Activated CD4-positive, alpha-beta T cell treated with anti-CD3 and anti-CD28 coated beads for 1 hour (primary cell): Measurements from ENCODE around the gene INF2.
"Not testable (repeated sequence)": the region's sequence is repeated elsewhere in the genome, so short reads cannot be mapped to it uniquely, and the experiment has no call there.

Experiments used
- DNase-seq: peaks from one replicate; pipeline ENCODE4 v3.0.0-alpha.2; 2020

The INF2 gene

GRCh38 chr14:104724407-104724980 is 35.1 kb downstream of the INF2 start:
- no peak for DNase-seq

GRCh38 chr14:104724981-104725771 is 35.8 kb downstream of the INF2 start:
- no peak for DNase-seq

DNA sequence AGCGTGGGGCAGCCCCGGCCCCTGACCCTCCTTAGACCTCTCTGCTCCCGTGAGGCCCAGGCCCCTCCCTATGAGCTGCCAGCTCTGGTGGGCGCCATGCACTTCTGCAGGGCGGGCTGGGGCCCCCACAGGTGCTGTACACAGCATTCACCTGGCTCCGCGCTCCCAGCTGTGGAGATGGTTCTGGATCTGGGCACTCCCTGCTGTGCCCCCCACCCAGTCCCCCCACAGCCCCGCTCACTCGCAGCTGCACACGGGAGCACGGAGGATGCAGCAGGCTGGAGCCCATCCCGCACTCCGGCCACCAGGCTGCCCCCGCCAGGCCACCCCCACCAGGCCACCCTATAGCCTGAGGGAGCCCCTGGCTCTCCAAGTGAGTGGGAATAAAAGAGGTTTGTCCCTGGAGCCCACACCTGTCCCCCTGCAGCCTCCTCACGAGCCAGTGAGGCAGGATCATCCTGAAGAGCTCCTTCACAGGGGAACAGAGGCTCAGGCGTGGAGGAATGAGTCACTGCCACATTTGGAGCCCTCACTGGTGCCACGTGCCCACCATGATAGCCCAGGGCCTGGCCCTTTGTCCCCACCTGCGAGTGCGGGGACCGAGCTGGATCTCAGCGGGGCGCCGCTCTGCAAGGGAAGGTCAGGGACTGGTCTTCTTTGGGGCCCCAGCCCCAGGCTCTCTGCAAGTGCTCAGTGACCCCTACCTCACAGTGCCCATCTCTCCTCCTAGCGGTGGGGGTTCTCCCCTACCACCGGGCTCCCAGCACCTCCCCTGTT is 36.5 kb downstream of the INF2 start:
- DNase-seq = no peak

DNA sequence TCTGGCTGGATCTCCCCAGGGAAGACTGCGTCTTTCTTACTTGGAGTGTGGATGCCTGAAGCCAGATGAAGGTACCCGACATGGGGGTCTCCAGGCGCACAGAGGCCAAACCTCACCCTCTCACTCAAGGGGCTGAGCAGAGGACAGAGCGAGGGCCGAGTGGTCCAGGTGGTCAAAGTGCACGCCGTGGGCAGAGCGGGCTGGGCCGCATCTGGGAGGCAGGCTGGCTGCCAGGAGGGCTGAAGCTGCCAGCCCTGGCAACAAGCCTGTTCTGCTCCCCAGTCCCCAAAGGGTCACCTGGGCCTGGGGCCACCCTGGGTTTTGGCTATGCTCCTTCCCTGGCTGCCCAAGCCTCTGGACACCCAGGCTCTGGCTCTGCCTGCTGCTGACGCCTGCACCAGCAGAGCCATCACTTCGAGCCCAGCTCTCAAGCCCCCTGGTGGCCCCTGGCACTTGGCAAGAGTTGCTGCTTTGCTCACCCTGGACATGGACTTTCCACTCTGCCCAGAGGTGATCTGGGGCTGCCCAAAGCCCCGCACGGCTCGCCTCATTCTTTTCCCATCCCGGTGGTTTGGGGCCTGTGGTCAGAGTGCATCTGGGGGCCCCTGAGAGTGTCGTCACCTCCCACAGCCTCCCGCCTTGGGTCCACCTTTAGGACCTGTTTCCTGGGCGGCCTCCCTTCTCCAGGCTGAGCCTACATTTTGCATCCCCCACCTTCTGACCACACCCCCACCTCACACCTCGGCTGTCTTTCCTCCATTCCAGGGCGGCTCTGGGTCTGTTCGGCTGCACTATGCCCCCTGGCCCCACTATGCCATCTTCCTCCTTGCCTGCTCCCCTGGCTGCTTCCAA is 37.4 kb downstream of the INF2 start:
- no peak for DNase-seq

DNA sequence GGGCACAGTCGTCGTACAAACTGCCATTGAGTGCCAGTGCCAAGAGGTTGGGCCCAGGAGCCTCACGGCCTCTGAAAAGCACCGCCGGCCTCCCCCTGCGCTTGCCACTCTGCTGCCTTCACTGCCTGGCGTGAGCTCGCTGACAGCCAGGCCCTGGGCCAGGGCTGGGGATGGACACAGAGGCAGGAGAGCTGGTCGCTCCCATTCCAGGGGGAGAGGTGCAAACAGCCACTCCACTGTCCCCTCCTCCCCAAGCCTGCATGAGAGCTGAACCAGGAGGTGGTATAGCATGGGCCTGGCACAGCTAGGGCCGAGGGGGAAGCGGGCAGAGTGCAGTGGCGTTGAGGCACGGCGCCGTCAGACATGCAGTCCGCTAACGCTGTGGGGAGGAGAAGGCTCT is 39.2 kb downstream of the INF2 start:
- no peak for DNase-seq

GRCh38 chr14:104729176-104729834 is 39.9 kb downstream of the INF2 start:
- not testable (repeated sequence) for DNase-seq

DNA sequence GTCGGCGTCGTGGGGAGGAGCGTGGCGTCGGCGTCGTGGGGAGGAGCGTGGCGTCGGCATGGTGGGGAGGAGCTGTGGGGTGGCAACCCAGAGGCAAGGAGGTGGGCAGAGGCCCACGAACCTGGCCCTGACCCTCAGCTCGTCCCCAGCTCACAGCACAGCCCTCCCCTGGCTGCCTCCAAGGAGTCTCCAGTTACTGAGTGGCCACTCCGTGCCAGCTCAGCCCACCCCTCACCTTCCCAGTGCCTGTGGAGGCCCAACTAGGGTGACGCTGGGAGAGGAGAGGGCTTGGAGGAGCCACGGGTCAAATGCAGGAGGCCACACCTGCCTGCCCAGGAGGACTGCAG is 40.4 kb downstream of the INF2 start:
- no peak for DNase-seq

- DNase-seq = no peak
Measured at GRCh38 chr14:104730487-104730886, 41.1 kb downstream of the INF2 start.

- no peak for DNase-seq
Measured at GRCh38 chr14:104731320-104732294, 42.2 kb downstream of the INF2 start.

GRCh38 chr14:104732355-104732804 is 43.0 kb downstream of the INF2 start:
- no peak for DNase-seq

- DNase-seq = no peak
Measured at GRCh38 chr14:104732931-104733681, 43.7 kb downstream of the INF2 start.

DNA sequence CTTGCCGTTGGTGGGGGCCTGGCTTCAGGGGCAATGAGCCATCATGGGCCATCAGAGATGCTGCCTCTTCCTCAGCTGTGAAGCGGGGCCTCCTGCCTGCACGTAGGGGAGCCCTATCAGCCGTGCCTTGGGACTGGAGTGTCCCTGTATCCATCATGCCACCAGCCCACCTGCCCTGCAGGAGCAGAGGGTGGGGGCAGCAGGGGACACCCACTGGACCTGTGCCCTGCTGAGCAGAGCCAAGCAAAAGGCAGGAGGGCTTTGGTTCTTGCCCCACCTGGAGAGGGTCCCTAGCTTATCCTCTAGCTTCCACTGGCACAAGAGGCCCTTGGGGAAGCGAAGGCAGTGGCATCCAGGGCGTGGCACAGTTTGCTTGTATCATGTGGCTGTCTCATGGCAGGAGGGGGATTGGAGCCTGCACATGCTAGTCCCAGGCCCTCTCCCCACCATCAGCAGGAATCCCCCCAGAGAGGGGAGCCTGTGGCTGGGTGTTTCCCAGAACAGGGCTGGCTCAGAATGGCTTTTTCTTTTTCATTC is 44.7 kb downstream of the INF2 start:
- no peak for DNase-seq

- no peak for DNase-seq
Measured at GRCh38 chr14:104734601-104734990, 45.2 kb downstream of the INF2 start.

DNA sequence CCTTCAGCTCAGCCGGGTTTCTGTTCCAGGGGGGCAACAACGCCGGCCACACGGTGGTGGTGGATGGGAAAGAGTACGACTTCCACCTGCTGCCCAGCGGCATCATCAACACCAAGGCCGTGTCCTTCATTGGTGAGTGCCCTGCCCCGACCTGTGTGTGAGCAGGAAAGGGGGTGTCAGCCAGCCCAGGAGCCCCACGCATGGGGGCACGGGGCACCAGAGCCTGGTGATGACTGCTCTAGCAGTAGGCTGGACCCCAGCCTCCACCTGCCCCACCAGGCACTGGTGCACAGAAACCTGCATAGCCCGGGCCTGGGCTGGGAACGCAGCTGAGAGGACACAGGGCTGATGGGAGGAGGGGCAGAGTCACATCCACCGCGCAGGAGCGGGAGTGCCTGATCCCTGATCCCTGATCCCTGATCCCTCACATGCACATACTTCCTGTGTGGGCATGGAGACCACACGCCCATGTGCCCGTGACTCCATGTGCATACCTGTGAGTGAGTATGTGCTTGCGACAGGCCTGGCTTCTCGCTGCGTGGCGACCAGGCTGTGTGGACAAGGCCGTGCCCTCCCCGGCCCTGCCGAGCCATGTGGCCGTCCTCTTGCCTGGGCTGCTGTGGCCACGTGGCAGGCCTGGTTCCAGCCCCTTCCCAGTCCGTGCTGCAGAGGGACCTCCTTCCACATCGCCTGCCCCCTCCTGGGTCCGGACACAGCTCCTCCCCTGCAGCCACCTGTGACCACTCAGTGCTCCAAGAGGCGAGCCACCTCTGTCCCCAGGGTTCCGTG is 45.8 kb downstream of the INF2 start:
- DNase-seq = no peak

GRCh38 chr14:104735830-104736642 is 46.6 kb downstream of the INF2 start:
- DNase-seq = no peak

DNA sequence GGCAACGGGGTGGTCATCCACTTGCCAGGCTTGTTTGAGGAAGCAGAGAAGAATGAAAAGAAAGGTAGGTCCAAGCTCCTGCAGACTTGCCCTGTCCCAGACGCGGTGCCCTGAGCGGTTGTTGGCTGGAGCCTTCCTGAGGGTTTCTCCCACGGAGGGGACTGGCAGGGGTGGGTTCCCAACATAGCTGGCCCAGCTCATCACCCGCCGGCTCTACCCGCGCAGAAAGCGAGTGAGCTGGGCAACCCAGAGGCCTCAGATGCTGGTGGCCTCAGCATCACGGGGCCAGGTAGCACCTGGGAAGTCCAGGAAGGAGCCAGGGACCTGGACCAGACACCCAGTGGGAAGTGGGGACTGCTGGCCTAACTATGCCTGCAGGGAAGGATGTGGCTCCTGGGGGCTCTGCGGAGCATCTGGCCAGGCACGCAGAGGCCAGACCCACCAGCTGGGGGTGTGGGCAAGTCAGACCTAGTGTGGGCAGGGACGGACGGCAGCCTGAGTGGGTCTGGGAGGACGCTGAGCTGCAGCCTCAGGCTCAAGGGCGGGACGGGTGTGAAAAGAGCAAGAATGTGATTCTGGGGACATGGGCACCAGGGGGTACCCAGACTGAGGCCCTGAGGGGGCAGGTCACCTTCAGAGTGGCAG is 49.1 kb downstream of the INF2 start:
- DNase-seq = no peak

- DNase-seq = no peak
Measured at GRCh38 chr14:104739026-104739425, 49.6 kb downstream of the INF2 start.
